Activated T-helper 1 cell treated with anti-CD3 and anti-CD28 coated beads, Interleukin-12 subunit alpha, Interleukin-12 subunit beta, Interleukin-2, Interleukin-4 antibody, amounts not matched to agents 30 ng/mL and 10 ng/mL and 1 ng/mL, durations not matched to agents 14 hours and 24 hours and 36 hours (primary cell): Measurements from ENCODE around the gene SNX32. TPM values are rescaled to one million over a fixed set of nuclear protein-coding genes. Genes with fewer than 3 reads are reported as not detected.
"Not testable (repeated sequence)": the region's sequence is repeated elsewhere in the genome, so short reads cannot be mapped to it uniquely, and the experiment has no call there.

Source experiments
- DNase-seq: peaks from one replicate; pipeline ENCODE4 v3.0.0; 2021; ENCODE audit warnings: low spot score
- H3K27ac Mint-ChIP-seq: one replicate; pipeline ENCODE4 v1.8.0; 2021; ENCODE audit warnings: mild to moderate bottlenecking, mixed read lengths
- H3K27me3 Mint-ChIP-seq: one replicate; pipeline ENCODE4 v1.8.0; 2022; ENCODE audit warnings: mild to moderate bottlenecking, moderate library complexity, mixed read lengths; ENCODE audit not compliant: insufficient read depth
- H3K36me3 Mint-ChIP-seq: one replicate; pipeline ENCODE4 v1.8.0; 2021; ENCODE audit warnings: low read depth, mixed read lengths
- H3K4me1 Mint-ChIP-seq: one replicate; pipeline ENCODE4 v1.8.0; 2021; ENCODE audit warnings: low read depth, mixed read lengths
- H3K4me3 Mint-ChIP-seq: one replicate; pipeline ENCODE4 v1.8.0; 2021; ENCODE audit warnings: mild to moderate bottlenecking, moderate library complexity, mixed read lengths
- H3K9me3 Mint-ChIP-seq: one replicate; pipeline ENCODE4 v1.8.0; 2021; ENCODE audit warnings: mixed read lengths
- intact Hi-C: fragments of 100-400 bp; cut with micrococcal nuclease; formaldehyde crosslinking; loops from one replicate; pipeline ENCODE4 v1.15.1; 2024
- total RNA-seq: library from RNA; stranded (reverse); gene quantifications from 2 replicates; pipeline ENCODE4 v1.2.3, GENCODE V29; 2022

Gene SNX32
- total RNA-seq, 1 donor from 2014 or later = 1.6 TPM

GRCh38 chr11:65822776-65823528 is 10.8 kb upstream of the SNX32 start:
- intact Hi-C loops = no loop called here
- H3K4me3 Mint-ChIP-seq = no peak overlapping the region
- no peaks in the 10 kb centered on the region for H3K36me3 Mint-ChIP-seq
- no peaks in the 10 kb centered on the region for H3K9me3 Mint-ChIP-seq
- peaks cover 14% of the 10 kb centered on the region for H3K4me1 Mint-ChIP-seq
- no peaks in the 10 kb centered on the region for H3K27me3 Mint-ChIP-seq
- no peak overlapping the region for H3K27ac Mint-ChIP-seq
- DNase-seq = no peak

- Mint-ChIP-seq H3K4me3 (no peak overlapping the region), H3K9me3 (no peaks in the 10 kb centered on the region), H3K4me1 (peaks cover 23% of the 10 kb centered on the region), H3K27ac (peak overlapping the region; percentile 45), H3K27me3 (peaks cover 3% of the 10 kb centered on the region), H3K36me3 (no peaks in the 10 kb centered on the region)
- no peak for DNase-seq
- intact Hi-C loops = no loop called here
Measured at GRCh38 chr11:65826984-65827735, 6.6 kb upstream of the SNX32 start.

GRCh38 chr11:65829459-65829858 is 4.3 kb upstream of the SNX32 start:
- Mint-ChIP-seq H3K36me3 (peaks cover 5% of the 10 kb centered on the region), H3K9me3 (no peaks in the 10 kb centered on the region), H3K27ac (no peak overlapping the region), H3K4me3 (no peak overlapping the region), H3K4me1 (peaks cover 33% of the 10 kb centered on the region), H3K27me3 (peaks cover 9% of the 10 kb centered on the region)
- intact Hi-C loops = no loop called here
- DNase-seq = no peak

GRCh38 chr11:65832231-65832630 is 1.5 kb upstream of the SNX32 start:
- H3K4me3 Mint-ChIP-seq = peak overlapping the region; percentile 1

GRCh38 chr11:65834202-65834601 is 439 bp downstream of the SNX32 start:
- Mint-ChIP-seq H3K36me3 (peaks cover 5% of the 10 kb centered on the region), H3K27ac (no peak overlapping the region), H3K4me3 (no peak overlapping the region), H3K9me3 (no peaks in the 10 kb centered on the region), H3K4me1 (peaks cover 20% of the 10 kb centered on the region), H3K27me3 (peaks cover 7% of the 10 kb centered on the region)
- intact Hi-C loops = no loop called here
- DNase-seq = no peak

More at GRCh38 chr11:65832231-65832630, 1.5 kb upstream of the SNX32 start:
- H3K27me3 Mint-ChIP-seq, H3K27ac Mint-ChIP-seq, H3K36me3 Mint-ChIP-seq, DNase-seq, intact Hi-C loops, H3K9me3 Mint-ChIP-seq: not testable (repeated sequence)
- H3K4me1 Mint-ChIP-seq = peaks cover 32% of the 10 kb centered on the region

GRCh38 chr11:65842144-65842543 is 8.4 kb downstream of the SNX32 start:
- H3K9me3 Mint-ChIP-seq = no peaks in the 10 kb centered on the region
- intact Hi-C loops = no loop called here
- H3K4me1 Mint-ChIP-seq = no peaks in the 10 kb centered on the region

GRCh38 chr11:65843811-65844210 is 10.0 kb downstream of the SNX32 start:
- intact Hi-C loops = no loop called here
- Mint-ChIP-seq H3K27me3 (peaks cover 1% of the 10 kb centered on the region), H3K27ac (no peak overlapping the region), H3K4me1 (no peaks in the 10 kb centered on the region), H3K4me3 (no peak overlapping the region), H3K9me3 (no peaks in the 10 kb centered on the region), H3K36me3 (no peaks in the 10 kb centered on the region)
- no peak for DNase-seq

More at GRCh38 chr11:65842144-65842543, 8.4 kb downstream of the SNX32 start:
- no peak for DNase-seq
- Mint-ChIP-seq H3K27me3 (no peaks in the 10 kb centered on the region), H3K27ac (no peak overlapping the region), H3K4me3 (no peak overlapping the region), H3K36me3 (no peaks in the 10 kb centered on the region)

GRCh38 chr11:65844231-65844872 is 10.6 kb downstream of the SNX32 start:
- Mint-ChIP-seq H3K36me3 (no peaks in the 10 kb centered on the region), H3K4me3 (no peak overlapping the region), H3K9me3 (no peaks in the 10 kb centered on the region), H3K4me1 (no peaks in the 10 kb centered on the region), H3K27ac (no peak overlapping the region), H3K27me3 (peaks cover 1% of the 10 kb centered on the region)
- no peak for DNase-seq
- intact Hi-C loops = no loop called here

GRCh38 chr11:65847746-65848145 is 14.0 kb downstream of the SNX32 start:
- no peaks in the 10 kb centered on the region for H3K4me1 Mint-ChIP-seq
- DNase-seq = no peak
- H3K4me3 Mint-ChIP-seq = no peak overlapping the region
- peaks cover 15% of the 10 kb centered on the region for H3K36me3 Mint-ChIP-seq
- peaks cover 9% of the 10 kb centered on the region for H3K9me3 Mint-ChIP-seq
- peaks cover 1% of the 10 kb centered on the region for H3K27me3 Mint-ChIP-seq
- no peak overlapping the region for H3K27ac Mint-ChIP-seq
- intact Hi-C loops = no loop called here

- H3K4me1 Mint-ChIP-seq, H3K27me3 Mint-ChIP-seq, H3K4me3 Mint-ChIP-seq, H3K27ac Mint-ChIP-seq, intact Hi-C loops, DNase-seq, H3K9me3 Mint-ChIP-seq: not testable (repeated sequence)
- H3K36me3 Mint-ChIP-seq = peaks cover 24% of the 10 kb centered on the region
Measured at GRCh38 chr11:65848693-65849092, 14.9 kb downstream of the SNX32 start.

GRCh38 chr11:65849366-65849765 is 15.6 kb downstream of the SNX32 start:
- DNase-seq = no peak
- H3K27me3 Mint-ChIP-seq = peaks cover 1% of the 10 kb centered on the region

GRCh38 chr11:65849771-65850216 is 16.0 kb downstream of the SNX32 start:
- Mint-ChIP-seq H3K27me3 (peaks cover 1% of the 10 kb centered on the region), H3K27ac (no peak overlapping the region), H3K36me3 (peaks cover 35% of the 10 kb centered on the region), H3K4me1 (peaks cover 17% of the 10 kb centered on the region), H3K9me3 (peaks cover 9% of the 10 kb centered on the region), H3K4me3 (no peak overlapping the region)
- intact Hi-C loops = loop anchor here (10.0 kb wide), 2 partner anchors 495 to 1555 kb away; partner anchors contain the start of genes B4GAT1, BRMS1, PPP1CA and TBC1D10C
- no peak for DNase-seq

More at GRCh38 chr11:65849366-65849765, 15.6 kb downstream of the SNX32 start:
- intact Hi-C loops = no loop called here
- H3K27ac Mint-ChIP-seq = no peak overlapping the region
- H3K4me3 Mint-ChIP-seq = no peak overlapping the region
- H3K9me3 Mint-ChIP-seq = peaks cover 9% of the 10 kb centered on the region
- H3K4me1 Mint-ChIP-seq = peaks cover 13% of the 10 kb centered on the region
- peaks cover 30% of the 10 kb centered on the region for H3K36me3 Mint-ChIP-seq
